Stimulated activated CD4-positive, alpha-beta T cell treated with anti-CD3 and anti-CD28 coated beads, TNF-alpha, amount 100 ng/mL, for 1 hour (primary cell): ENCODE measurements around the gene IRX2.

ENCODE experiments used
- DNase-seq, 3 donors: peaks; one replicate each; pipeline ENCODE4 v3.0.0-alpha.2; 2020; ENCODE audit warnings: low read depth in 3 of 3, low spot score in 1 of 3

IRX2 gene

GRCh38 chr5:2751592-2752021 lies at the start of gene IRX2:
TSS of gene IRX2 (minus strand) at chr5:2751677. CDS start at chr5:2751413, 264 bp downstream.
- DNase-seq = no peak

GRCh38 chr5:2800035-2800434 lies 48.6 kb upstream of the IRX2 start:
- DNase-seq = no peak

GRCh38 chr5:2797981-2798380 lies 46.5 kb upstream of the IRX2 start:
- no peak for DNase-seq

GRCh38 chr5:2797160-2797559 lies 45.7 kb upstream of the IRX2 start:
- no peak for DNase-seq

GRCh38 chr5:2783223-2783622 lies 31.7 kb upstream of the IRX2 start:
- DNase-seq = no peak

- no peak for DNase-seq
Observed at GRCh38 chr5:2782658-2783057, 31.2 kb upstream of the IRX2 start.

- DNase-seq = no peak
Observed at GRCh38 chr5:2780421-2781171, 29.1 kb upstream of the IRX2 start.

GRCh38 chr5:2779459-2779858 lies 28.0 kb upstream of the IRX2 start:
- no peak for DNase-seq

GRCh38 chr5:2776337-2777302 lies 25.1 kb upstream of the IRX2 start:
- DNase-seq = no peak

- DNase-seq = no peak
Observed at GRCh38 chr5:2773327-2773726, 21.9 kb upstream of the IRX2 start.

- DNase-seq = no peak
Observed at GRCh38 chr5:2767089-2767488, 15.6 kb upstream of the IRX2 start.

GRCh38 chr5:2764581-2764980 lies 13.1 kb upstream of the IRX2 start:
- no peak for DNase-seq

GRCh38 chr5:2763533-2763794 lies 12.0 kb upstream of the IRX2 start:
- no peak for DNase-seq

GRCh38 chr5:2762744-2763532 lies 11.5 kb upstream of the IRX2 start:
- DNase-seq = no peak

GRCh38 chr5:2761921-2762488 lies 10.5 kb upstream of the IRX2 start:
- DNase-seq = no peak

- DNase-seq = no peak
Observed at GRCh38 chr5:2759696-2760461, 8.4 kb upstream of the IRX2 start.

- no peak for DNase-seq
Observed at GRCh38 chr5:2759091-2759490, 7.6 kb upstream of the IRX2 start.

- no peak for DNase-seq
Observed at GRCh38 chr5:2758632-2759031, 7.2 kb upstream of the IRX2 start.

- DNase-seq = no peak
Observed at GRCh38 chr5:2757563-2758351, 6.3 kb upstream of the IRX2 start.
